Right hindlimb (tissue), 1 donor: ENCODE measurements around the gene FBXO10.

ENCODE experiments used
- DNase-seq: peaks from one replicate; pipeline ENCODE4 v3.0.0-alpha.2; 2018

FBXO10 gene

GRCh38 chr9:37592108-37592951 is 16.1 kb upstream of the FBXO10 start, which contains the start of gene TOMM5:
TSS of gene TOMM5 (minus strand) at chr9:37592597. CDS start at chr9:37592532, 65 bp downstream.
- DNase-seq = peak; percentile 96

DNA sequence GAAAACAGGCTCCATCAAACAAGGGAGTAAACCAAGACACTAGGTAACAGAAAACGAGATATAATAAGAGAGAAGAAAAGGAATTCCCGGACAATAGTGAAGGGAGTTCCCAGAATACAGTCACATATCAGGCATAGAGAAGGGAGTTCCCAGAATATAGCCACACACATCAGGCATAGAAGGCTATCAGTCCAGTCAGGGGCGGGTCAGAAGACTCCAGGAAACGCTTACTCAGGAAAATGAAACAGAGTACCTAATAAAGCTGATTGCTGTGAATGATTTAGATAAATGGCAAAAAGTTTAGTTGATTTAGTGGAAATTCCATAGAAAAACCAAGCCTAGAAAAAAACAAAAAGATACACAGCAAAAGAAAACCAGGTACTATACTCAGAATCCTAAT is 11.3 kb upstream of the FBXO10 start:
- DNase-seq = no peak

- DNase-seq = no peak
Observed at GRCh38 chr9:37583522-37584121, 7.4 kb upstream of the FBXO10 start.

GRCh38 chr9:37582548-37583157 is 6.5 kb upstream of the FBXO10 start:
- DNase-seq = no peak

- DNase-seq = no peak
Observed at GRCh38 chr9:37575511-37575914, 667 bp downstream of the FBXO10 start.

GRCh38 chr9:37575001-37575400 is 1.2 kb downstream of the FBXO10 start:
- no peak for DNase-seq

GRCh38 chr9:37574241-37574721 is 1.9 kb downstream of the FBXO10 start:
- peak; percentile 24 for DNase-seq

DNA sequence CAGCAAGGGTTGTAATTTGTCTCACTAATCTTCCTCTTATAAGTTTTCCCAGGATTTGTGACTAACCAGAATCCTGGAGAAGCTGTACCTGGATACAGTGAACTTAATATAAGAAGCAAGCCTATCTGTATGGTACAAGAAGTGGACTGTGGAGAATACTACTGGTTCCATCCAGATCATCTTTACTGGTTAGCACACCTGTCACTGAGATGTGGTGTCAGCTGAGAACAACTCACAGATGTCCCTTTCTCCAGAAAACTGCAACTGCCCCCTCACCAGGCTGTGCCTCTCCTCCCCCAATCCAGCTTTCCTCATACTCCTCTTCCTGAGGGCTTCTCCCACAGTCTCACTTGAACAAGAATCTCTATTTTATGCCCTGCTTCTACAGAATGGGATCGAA is 4.9 kb downstream of the FBXO10 start:
- no peak for DNase-seq

- DNase-seq = no peak
Observed at GRCh38 chr9:37566716-37567115, 9.5 kb downstream of the FBXO10 start.

GRCh38 chr9:37565661-37566618 is 10.2 kb downstream of the FBXO10 start:
- DNase-seq = no peak

DNA sequence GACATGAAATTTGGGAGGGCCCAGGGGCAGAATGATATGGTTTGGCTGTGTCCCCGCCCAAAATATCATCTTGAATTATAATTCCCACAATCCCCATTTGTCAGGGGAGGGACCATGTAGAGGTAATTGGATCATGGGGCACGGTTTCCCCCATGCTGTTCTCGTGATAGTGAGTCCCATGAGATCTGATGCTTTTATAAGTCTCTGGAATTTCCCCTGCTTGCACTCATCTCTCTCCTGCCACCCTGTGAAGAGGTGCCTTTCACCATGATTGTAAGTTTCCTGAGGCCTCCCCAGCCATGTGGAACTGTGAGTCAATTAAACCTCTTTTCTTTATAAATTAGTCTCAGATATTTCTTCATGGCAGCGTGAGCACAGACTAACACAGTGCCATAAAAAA is 11.3 kb downstream of the FBXO10 start:
- no peak for DNase-seq

DNA sequence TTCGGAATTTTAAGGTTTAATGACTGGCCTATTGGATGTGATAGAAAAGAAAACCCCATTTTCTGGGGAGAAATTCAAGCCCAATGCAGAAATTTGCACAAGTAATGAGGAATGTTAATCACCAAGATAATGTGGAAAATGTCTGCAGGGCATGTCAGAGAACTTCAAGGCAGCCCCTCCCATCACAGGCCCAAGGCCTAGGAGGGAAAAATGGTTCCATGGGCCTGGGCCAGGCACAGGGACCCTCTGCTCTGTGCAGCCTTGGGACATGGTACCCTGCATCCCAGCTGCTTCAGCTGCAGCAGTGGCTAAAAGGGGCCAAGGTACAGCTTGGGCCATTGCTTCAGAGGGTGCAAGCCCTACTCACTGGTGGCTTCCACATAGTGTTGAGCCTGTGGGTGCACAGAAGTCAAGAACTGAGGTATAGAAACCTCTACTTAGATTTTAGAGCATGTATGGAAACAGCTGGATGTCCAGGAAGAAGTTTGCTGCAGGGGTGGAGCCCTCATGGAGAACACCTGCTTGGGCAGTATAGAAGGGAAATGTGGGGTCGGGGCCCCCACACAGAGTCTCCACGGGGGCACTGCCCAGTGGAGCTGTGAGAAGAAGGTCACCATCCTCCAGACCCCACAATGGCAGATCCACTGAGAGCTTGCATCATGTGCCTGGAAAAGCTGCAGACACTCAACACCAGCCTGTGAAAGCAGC is 12.2 kb downstream of the FBXO10 start:
- no peak for DNase-seq

DNA sequence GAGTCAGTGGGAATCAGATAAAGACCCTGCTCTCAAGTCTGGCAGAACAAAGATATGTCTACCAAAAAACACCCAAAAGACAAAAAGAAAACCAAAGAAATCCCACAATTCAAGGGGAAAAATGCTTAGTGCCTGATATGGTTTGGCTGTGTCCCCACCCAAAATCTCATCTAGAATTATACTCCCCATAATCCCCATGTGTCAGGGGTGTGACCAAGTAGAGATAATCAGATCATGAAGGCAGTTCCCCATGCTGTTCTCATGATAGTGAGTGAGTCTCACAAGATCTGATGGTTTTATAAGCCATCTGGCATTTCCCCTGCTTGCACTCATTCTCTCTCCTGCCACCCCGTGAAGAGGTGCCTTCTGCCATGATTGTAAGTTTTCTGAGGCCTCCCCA is 13.4 kb downstream of the FBXO10 start:
- DNase-seq = no peak

DNA sequence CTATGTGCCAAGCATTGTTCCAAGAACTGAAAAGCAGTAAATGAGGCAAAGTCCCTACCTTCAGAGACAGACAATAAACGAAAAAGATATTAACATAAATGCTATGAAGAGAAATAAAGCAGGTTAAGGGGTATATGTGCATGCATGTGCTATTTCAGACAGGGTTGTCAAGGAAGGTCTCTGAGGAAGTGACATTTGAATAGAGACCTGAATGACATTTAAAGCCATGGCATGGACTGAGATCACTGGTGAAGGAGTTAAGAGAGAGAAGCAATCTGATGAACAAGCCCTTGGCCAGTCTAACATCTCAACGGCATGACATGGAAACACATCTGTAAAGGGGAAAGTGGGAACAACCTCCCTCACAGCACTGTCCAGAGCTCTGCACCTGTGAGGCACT is 14.5 kb downstream of the FBXO10 start:
- no peak for DNase-seq

- DNase-seq = no peak
Observed at GRCh38 chr9:37559855-37560592, 16.2 kb downstream of the FBXO10 start.

GRCh38 chr9:37559125-37559524 is 17.1 kb downstream of the FBXO10 start:
- DNase-seq = no peak

DNA sequence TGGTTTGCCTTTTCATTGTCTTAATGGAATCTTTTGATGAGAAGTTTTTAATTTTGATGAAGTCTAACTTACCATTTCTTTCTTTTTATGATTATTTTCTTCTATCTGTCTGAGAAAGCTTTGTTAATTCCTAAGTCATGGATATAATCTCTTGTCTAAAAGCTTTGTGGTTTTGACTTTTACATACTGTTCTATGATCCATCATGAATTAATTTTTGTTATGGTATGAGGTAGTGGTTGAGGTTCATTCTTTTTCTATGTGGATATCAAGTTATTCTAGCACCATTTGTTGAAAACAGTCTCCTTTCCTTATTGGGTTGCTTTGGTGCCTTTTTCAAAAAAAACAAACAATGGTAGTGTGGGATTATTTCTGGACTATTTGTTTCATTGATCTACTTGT is 20.4 kb downstream of the FBXO10 start:
- DNase-seq = no peak

DNA sequence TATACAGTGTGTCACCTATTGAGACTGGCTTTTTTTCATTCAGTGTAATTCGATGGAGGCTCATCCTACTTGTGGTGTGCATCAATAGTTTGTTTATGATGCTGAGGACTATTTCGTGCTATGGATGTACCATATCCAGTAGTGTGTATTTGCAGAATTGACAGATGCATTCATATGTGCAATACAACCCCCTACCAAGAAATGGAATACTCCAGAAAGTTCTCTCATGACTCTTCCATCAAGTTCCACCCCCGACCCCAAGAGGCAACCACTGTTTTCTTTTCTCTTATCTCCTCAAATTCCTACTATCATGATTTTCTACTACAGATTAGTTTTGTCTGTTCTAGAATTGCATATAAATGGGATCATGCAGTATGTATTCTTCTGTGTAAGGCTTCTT is 21.9 kb downstream of the FBXO10 start:
- DNase-seq = no peak

GRCh38 chr9:37551888-37552287 is 24.3 kb downstream of the FBXO10 start:
- DNase-seq = no peak

DNA sequence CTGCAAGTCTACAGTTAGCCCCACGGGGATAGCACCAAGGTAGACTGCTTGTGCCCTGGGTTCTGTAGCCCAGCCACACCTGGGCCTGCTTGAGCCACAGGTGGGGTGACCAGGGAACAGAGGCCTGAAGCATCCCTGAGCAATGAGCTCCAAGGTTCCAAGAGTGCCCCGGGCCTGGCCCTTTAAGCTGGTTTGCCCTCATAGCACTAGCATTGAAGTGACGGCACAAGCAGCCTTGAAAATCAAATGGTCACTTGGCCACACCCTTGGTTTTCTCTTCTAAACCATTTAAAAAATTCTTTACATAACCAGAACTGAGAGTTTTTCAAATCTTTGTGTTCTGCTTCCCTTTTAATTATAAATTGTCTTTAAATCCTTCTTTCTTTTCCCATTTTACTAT is 24.7 kb downstream of the FBXO10 start:
- DNase-seq = no peak

- DNase-seq = no peak
Observed at GRCh38 chr9:37550781-37551180, 25.4 kb downstream of the FBXO10 start.
